ENCODE measurements around the gene RASAL2.

GRCh38 chr1:178411756-178412399 lies 318.0 kb downstream of the RASAL2 start:
- no peak for TF ChIP-seq POLR2A (IDR thresholded peaks at IDR 0.05)
- TF ChIP-seq, protein P1, sequence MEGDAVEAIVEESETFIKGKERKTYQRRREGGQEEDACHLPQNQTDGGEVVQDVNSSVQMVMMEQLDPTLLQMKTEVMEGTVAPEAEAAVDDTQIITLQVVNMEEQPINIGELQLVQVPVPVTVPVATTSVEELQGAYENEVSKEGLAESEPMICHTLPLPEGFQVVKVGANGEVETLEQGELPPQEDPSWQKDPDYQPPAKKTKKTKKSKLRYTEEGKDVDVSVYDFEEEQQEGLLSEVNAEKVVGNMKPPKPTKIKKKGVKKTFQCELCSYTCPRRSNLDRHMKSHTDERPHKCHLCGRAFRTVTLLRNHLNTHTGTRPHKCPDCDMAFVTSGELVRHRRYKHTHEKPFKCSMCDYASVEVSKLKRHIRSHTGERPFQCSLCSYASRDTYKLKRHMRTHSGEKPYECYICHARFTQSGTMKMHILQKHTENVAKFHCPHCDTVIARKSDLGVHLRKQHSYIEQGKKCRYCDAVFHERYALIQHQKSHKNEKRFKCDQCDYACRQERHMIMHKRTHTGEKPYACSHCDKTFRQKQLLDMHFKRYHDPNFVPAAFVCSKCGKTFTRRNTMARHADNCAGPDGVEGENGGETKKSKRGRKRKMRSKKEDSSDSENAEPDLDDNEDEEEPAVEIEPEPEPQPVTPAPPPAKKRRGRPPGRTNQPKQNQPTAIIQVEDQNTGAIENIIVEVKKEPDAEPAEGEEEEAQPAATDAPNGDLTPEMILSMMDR (IDR thresholded peaks at IDR 0.05) = no peak
